ENCODE data around the gene NEU3.
"Not testable (repeated sequence)": the region's sequence is repeated elsewhere in the genome, so short reads cannot be mapped to it uniquely, and the experiment has no call there.

Gene NEU3

GRCh38 chr11:74956397-74957015 lies 32.2 kb upstream of the NEU3 start:
- DNase-seq, result no peak
- H3K4me3 ChIP-seq (ENCODE audit: low read depth, low read length), result no peak overlapping the region
- H3K36me3 ChIP-seq (replicated peaks), result peaks cover 6% of the 10 kb centered on the region
- no peaks in the 10 kb centered on the region for H3K27me3 ChIP-seq (replicated peaks)
- TF ChIP-seq CTCF (IDR thresholded peaks at IDR 0.05; ENCODE audit: low read depth, low read length, missing control alignments), result no peak
- no peak overlapping the region for H3K27ac ChIP-seq
- in situ Hi-C loops (cut with HindIII; ENCODE audit: low pct_ligation_motif_present, low sequenced_read_pairs), result no loop called here

- in situ Hi-C loops (cut with HindIII; ENCODE audit: low pct_ligation_motif_present, low sequenced_read_pairs), result no loop called here
- H3K27me3 ChIP-seq (replicated peaks), result no peaks in the 10 kb centered on the region
- no peak overlapping the region for H3K4me3 ChIP-seq (ENCODE audit: low read depth, low read length)
- no peak for TF ChIP-seq CTCF (IDR thresholded peaks at IDR 0.05; ENCODE audit: low read depth, low read length, missing control alignments)
- no peak overlapping the region for H3K27ac ChIP-seq
- DNase-seq, result no peak
- H3K36me3 ChIP-seq (replicated peaks), result peaks cover 3% of the 10 kb centered on the region
These were observed 30.6 kb upstream of the NEU3 start for GRCh38 chr11:74957937-74958629.

GRCh38 chr11:74960128-74960527 lies 28.6 kb upstream of the NEU3 start:
- H3K27ac ChIP-seq; H3K36me3 ChIP-seq (replicated peaks); H3K4me3 ChIP-seq (ENCODE audit: low read depth, low read length); in situ Hi-C loops (cut with HindIII; ENCODE audit: low pct_ligation_motif_present, low sequenced_read_pairs); DNase-seq; H3K27me3 ChIP-seq (replicated peaks): not testable (repeated sequence)

- H3K4me3 ChIP-seq (ENCODE audit: low read depth, low read length), result no peak overlapping the region
- in situ Hi-C loops (cut with HindIII; ENCODE audit: low pct_ligation_motif_present, low sequenced_read_pairs), result no loop called here
- peak overlapping the region; percentile 60 for H3K27ac ChIP-seq
- no peaks in the 10 kb centered on the region for H3K27me3 ChIP-seq (replicated peaks)
- TF ChIP-seq CTCF (IDR thresholded peaks at IDR 0.05; ENCODE audit: low read depth, low read length, missing control alignments), result no peak
- peaks cover 22% of the 10 kb centered on the region for H3K36me3 ChIP-seq (replicated peaks)
- DNase-seq, result peak; percentile 66
These were observed 22.1 kb upstream of the NEU3 start for GRCh38 chr11:74966651-74967050.

GRCh38 chr11:74970852-74971395 lies 17.8 kb upstream of the NEU3 start:
- DNase-seq, result no peak
- in situ Hi-C loops (cut with HindIII; ENCODE audit: low pct_ligation_motif_present, low sequenced_read_pairs), result no loop called here
- peaks cover 42% of the 10 kb centered on the region for H3K36me3 ChIP-seq (replicated peaks)

More at GRCh38 chr11:74970852-74971395, 17.8 kb upstream of the NEU3 start:
- Histone ChIP-seq H3K27me3 (replicated peaks) (no peaks in the 10 kb centered on the region), H3K27ac (no peak overlapping the region), H3K4me3 (ENCODE audit: low read depth, low read length) (no peak overlapping the region)
- no peak for TF ChIP-seq CTCF (IDR thresholded peaks at IDR 0.05; ENCODE audit: low read depth, low read length, missing control alignments)

All from brain microvascular endothelial cell (primary cell).